ENCODE measurements around the gene EPHA3. TPM values are rescaled to one million over a fixed set of nuclear protein-coding genes. Genes with fewer than 3 reads are reported as not detected.

Gene EPHA3
- total and polyA plus RNA-seq, 2 donors (not counting 3 experiments of a cell fraction or from before 2014, with no cell fraction given): not detected

GRCh38 chr3:89332793-89333192 lies 225.4 kb downstream of the EPHA3 start:
- Histone ChIP-seq H3K36me3 (ENCODE audit: control insufficient read depth in 2 of 2, extremely low read depth in 1 of 2, insufficient read depth in 2 of 2, low read length in 2 of 2) (no peaks in the 10 kb centered on the region), H3K27me3 (ENCODE audit: control insufficient read depth in 2 of 2, insufficient read depth in 2 of 2, low read length in 2 of 2) (no peaks in the 10 kb centered on the region), H4K20me1 (replicated peaks; ENCODE audit: control insufficient read depth, extremely low read depth, insufficient read depth, low read length) (no peaks in the 10 kb centered on the region), H3K79me2 (ENCODE audit: control insufficient read depth, insufficient read depth, low read length) (no peaks in the 10 kb centered on the region), H3K27ac (ENCODE audit: insufficient read depth, low read depth, low read length) (no peak overlapping the region), H2AFZ (ENCODE audit: low read depth, low read length) (no peak overlapping the region), H3K4me2 (ENCODE audit: insufficient read depth, low read length) (no peak overlapping the region), H3K9me1 (replicated peaks; ENCODE audit: control insufficient read depth, extremely low read depth, insufficient read depth, low read length) (no peaks in the 10 kb centered on the region), H3K4me1 (ENCODE audit: control insufficient read depth, extremely low read depth, insufficient read depth, low read length) (no peaks in the 10 kb centered on the region), H3K9me3 (replicated peaks; ENCODE audit: control insufficient read depth, insufficient read depth, low read length) (no peaks in the 10 kb centered on the region), H3K9ac (replicated peaks; ENCODE audit: extremely low read depth, insufficient read depth, low read length) (no peak overlapping the region), H3K4me3 (replicated peaks in 1 of 3; ENCODE audit: insufficient read depth in 1 of 3, low read depth in 1 of 3, low read length in 3 of 3) (no peak overlapping the region)
- BruUV-seq (replicated peaks): no TSS peak
- CTCF ChIA-PET: no interaction called here
- TF ChIP-seq, protein P1, sequence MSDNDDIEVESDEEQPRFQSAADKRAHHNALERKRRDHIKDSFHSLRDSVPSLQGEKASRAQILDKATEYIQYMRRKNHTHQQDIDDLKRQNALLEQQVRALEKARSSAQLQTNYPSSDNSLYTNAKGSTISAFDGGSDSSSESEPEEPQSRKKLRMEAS (IDR thresholded peaks at IDR 0.05; ENCODE audit: insufficient read depth, insufficient read length): no peak
- TF ChIP-seq FOS (IDR thresholded peaks at IDR 0.05; ENCODE audit: borderline replicate concordance, insufficient read depth, low read length) (no peak), POLR2A (IDR thresholded peaks at IDR 0.05; ENCODE audit: low read depth, low read length) (no peak), CTCF (IDR thresholded peaks at IDR 0.05; ENCODE audit: extremely low read depth in 1 of 2, insufficient read depth in 1 of 2, low read depth in 1 of 2, low read length in 2 of 2) (no peak), EZH2 (IDR thresholded peaks at IDR 0.05; ENCODE audit: borderline replicate concordance, low read depth, low read length, severe bottlenecking) (no peak), GATA2 (IDR thresholded peaks at IDR 0.05; ENCODE audit: insufficient read depth, insufficient read length, low read depth, low read length) (no peak), MYC (IDR thresholded peaks at IDR 0.05; ENCODE audit: low read depth, low read length) (no peak), POLR2AphosphoS5 (IDR thresholded peaks at IDR 0.05; ENCODE audit: insufficient read depth, low read depth, low read length) (no peak), JUN (IDR thresholded peaks at IDR 0.05; ENCODE audit: borderline replicate concordance, insufficient read depth, insufficient read length, low read depth) (no peak)
- DNase-seq (ENCODE audit: low read depth, low spot score) (no peak), FAIRE-seq (no peak)
- intact Hi-C loops (cut with micrococcal nuclease): no loop called here
- POLR2A ChIA-PET: no interaction called here
- dilution Hi-C loops (cut with MboI; ENCODE audit: extremely low pct_ligation_motif_present, low sequenced_read_pairs): no loop called here
